Memory B cell (primary cell): ENCODE data around the gene CFAP141.

Experiments used
- ATAC-seq: fragments of 150-1000 bp; cut with Tn5 transposase; 2 replicates; pipeline ENCODE4 v1.10.0; 2021; ENCODE audit warnings: low read depth, mild to moderate bottlenecking, moderate library complexity
- DNase-seq, 2 donors: peaks; one replicate each; pipeline ENCODE4 v3.0.0; 2022; ENCODE audit warnings: low spot score in 2 of 2
- H3K27ac Mint-ChIP-seq: one replicate; pipeline ENCODE4 v1.8.0; 2022; ENCODE audit warnings: mild to moderate bottlenecking, moderate library complexity, mixed read lengths
- H3K27me3 Mint-ChIP-seq: one replicate; pipeline ENCODE4 v1.8.0; 2022; ENCODE audit warnings: mixed read lengths
- H3K36me3 Mint-ChIP-seq: one replicate; pipeline ENCODE4 v1.8.0; 2022; ENCODE audit warnings: mild to moderate bottlenecking, mixed read lengths
- H3K4me1 Mint-ChIP-seq: one replicate; pipeline ENCODE4 v1.8.0; 2022; ENCODE audit warnings: mixed read lengths
- H3K4me3 Mint-ChIP-seq: one replicate; pipeline ENCODE4 v1.8.0; 2022; ENCODE audit warnings: mild to moderate bottlenecking, moderate library complexity, mixed read lengths
- H3K9me3 Mint-ChIP-seq: one replicate; pipeline ENCODE4 v1.8.0; 2022; ENCODE audit warnings: mixed read lengths

Gene CFAP141

DNA sequence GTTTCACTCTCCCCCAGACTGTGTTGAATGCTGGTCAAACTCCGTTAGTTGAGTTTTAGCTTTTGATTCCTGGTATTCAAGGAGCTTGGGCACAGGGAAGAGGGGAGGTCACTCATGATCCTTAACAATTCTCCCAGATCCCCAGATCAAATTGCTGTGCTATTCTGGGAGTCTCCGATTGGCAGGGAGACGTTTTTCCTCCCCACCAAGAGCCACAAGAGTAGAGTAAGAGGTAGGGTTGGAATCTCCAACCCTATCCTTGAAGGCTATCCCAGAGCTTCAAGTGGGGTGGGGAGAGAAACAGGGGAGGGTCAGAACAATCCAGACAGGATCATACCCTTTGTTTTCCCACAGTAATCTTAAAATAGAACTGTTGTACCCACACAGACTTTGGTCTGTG lies 13.7 kb downstream of the CFAP141 start:
- H3K36me3 Mint-ChIP-seq = no peaks in the 10 kb centered on the region
- H3K27me3 Mint-ChIP-seq = peaks cover 24% of the 10 kb centered on the region
- H3K27ac Mint-ChIP-seq = no peak overlapping the region
- H3K4me1 Mint-ChIP-seq = no peaks in the 10 kb centered on the region
- no peak for DNase-seq
- no peaks in the 10 kb centered on the region for H3K9me3 Mint-ChIP-seq
- H3K4me3 Mint-ChIP-seq = no peak overlapping the region
- ATAC-seq = no peak

DNA sequence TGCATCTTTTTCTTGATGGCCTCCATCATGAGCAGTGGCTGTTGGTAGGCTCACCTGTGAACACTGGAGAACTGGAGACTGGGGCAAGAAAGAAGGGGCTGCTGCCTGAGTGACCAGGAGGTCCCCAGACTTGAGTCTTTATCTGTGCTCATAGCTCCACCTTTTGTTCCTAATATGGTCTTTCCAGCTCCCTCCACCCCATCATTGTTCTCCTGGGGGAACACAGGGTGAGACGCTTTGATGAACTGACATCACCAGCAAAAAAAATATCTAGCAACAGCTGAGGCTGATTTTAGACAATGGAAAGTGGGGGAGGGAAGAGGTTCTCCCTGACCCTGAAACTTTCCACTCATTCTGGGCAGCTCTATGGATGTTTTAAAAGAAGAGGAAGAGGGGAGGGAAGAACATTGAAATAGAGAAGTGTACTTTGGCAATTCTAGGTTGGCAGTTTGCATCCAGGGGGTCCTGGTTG lies 14.1 kb downstream of the CFAP141 start, which contains the start of gene TPM3:
TSS of gene TPM3 (minus strand) at position 111 of the 472 bp plus-strand sequence. CDS start at position 29, 82 bp downstream.
- Mint-ChIP-seq H3K4me3 (no peak within 1 kb of the TSS), H3K36me3 (no peaks in the 10 kb centered on the region), H3K27ac (no peak within 1 kb of the TSS), H3K4me1 (no peaks in the 10 kb centered on the region), H3K9me3 (no peaks in the 10 kb centered on the region), H3K27me3 (peaks cover 24% of the 10 kb centered on the region)
- no peak for DNase-seq
- no peak for ATAC-seq

DNA sequence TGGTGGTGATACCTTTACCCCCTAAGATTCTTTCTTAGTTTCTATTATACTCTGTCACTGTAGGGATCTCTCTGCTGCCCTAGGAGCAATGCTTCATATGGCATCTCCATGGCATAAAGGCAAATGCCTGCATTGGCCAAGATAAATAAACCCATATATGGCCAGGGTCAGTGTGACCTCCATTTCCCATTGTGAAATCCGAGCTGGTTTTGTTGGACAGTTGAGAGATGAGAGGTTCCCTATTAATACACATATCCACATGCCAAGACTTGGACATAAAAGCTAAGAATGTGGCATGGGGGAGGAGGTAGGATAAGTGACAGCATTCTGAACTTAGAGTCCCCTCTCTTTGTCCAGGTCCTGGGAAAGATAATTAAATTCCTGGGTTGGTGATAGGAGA lies 15.6 kb downstream of the CFAP141 start:
- no peak overlapping the region for H3K27ac Mint-ChIP-seq
- DNase-seq (no peak), ATAC-seq (no peak)
- H3K4me3 Mint-ChIP-seq = no peak overlapping the region
- no peaks in the 10 kb centered on the region for H3K36me3 Mint-ChIP-seq
- H3K4me1 Mint-ChIP-seq = no peaks in the 10 kb centered on the region
- H3K27me3 Mint-ChIP-seq = peaks cover 24% of the 10 kb centered on the region
- H3K9me3 Mint-ChIP-seq = no peaks in the 10 kb centered on the region

DNA sequence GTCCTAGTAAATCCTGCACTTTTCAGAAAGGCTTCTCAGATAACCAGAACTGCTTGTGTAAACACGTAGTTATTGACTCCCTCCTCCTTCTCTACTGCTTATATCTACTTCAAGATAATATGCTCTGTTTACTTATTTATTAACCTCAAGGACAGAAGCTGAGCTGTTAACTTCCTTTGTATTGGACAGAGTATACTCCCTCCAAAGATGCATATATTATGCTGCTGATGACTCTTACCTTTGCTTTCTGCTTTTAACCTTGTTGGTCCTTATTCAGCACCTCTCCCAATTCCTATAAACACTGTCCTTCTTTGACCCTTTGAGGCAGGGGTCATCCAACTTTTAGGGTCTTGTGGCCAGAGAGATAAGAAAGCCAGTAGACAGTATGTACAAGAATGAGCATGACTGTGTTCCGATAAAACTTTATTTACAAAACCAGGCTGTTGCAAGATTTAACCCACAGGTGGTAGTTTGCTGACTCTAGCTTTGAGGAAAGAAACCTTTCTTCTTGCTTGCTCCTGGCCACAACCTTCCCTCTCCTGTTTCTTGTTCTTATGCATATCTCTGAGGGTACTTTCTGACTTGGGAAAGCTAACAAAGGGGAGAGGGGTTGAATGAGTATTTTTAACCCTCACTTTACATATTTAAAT lies 19.2 kb downstream of the CFAP141 start:
- peaks cover 6% of the 10 kb centered on the region for H3K4me1 Mint-ChIP-seq

DNA sequence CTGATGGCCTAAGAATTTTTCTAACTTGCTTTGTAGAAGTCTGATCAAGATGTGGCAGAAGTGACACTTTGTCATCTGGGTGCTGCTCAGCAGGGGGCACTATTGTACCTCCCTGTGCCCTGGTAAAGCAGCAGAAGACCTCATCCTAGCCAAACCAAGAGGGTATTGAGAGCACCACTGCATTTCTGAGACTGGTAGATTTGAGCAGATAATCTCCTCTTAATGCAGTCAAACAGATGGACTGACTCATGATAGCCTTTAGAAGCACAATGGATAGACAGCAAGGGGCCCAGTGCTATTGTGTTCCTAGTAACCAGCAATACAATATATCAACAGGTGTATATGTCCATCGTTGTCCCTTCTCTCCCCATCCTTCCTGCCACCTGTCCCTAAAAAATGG lies 20.0 kb downstream of the CFAP141 start:
- Mint-ChIP-seq H3K36me3 (peaks cover 3% of the 10 kb centered on the region), H3K4me1 (peaks cover 13% of the 10 kb centered on the region), H3K4me3 (no peak overlapping the region), H3K9me3 (no peaks in the 10 kb centered on the region), H3K27me3 (peaks cover 5% of the 10 kb centered on the region), H3K27ac (no peak overlapping the region)
- DNase-seq = peak; percentile 27 to 29
- no peak for ATAC-seq

More for the DNA sequence above, 19.2 kb downstream of the CFAP141 start:
- H3K9me3 Mint-ChIP-seq = no peaks in the 10 kb centered on the region
- ATAC-seq (no peak), DNase-seq (no peak)
- no peak overlapping the region for H3K27ac Mint-ChIP-seq
- H3K27me3 Mint-ChIP-seq = peaks cover 8% of the 10 kb centered on the region
- H3K36me3 Mint-ChIP-seq = peaks cover 3% of the 10 kb centered on the region
- H3K4me3 Mint-ChIP-seq = no peak overlapping the region

DNA sequence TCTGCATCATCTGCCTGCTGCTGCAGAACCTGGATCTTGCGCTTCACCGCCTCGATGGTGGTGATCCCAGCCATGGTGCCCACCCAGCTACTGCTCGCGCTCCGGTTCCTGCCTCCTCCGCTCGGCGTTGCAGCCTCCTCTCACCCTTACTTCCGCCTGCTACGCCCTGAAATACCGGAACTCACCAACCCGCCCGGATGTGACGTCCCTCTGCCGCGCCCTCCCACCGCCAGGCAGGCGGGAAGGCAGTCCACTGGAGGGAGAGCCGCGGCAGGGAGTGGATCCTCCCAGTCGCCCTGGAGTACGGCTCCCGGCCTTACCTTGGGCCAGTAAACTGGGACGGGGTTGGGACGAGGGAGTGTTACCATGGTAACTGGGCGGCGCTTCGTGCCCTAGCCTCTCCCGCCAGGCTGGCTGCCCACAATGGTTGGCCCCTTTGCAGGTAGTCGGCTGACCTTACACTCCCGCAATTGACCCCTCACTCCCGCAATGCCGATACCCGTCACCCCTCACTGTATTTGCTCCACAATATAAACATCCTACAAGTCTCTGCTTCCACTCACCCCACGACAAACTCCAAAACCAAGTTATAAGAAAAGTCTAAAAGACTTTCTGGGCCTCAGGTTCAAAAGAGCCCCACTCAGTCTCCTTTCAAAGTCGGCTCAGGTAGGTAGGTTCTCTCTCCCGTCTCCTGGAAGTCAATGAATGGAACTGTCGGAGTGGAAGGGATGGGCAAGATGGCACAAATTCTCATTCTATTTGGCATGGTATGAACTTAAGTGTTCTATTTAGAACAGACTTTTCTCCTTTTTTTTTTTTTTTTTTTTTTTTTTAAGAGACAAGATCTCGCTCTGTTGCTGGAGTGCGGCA lies 22.9 kb downstream of the CFAP141 start:
- Mint-ChIP-seq H3K4me1 (peaks cover 32% of the 10 kb centered on the region), H3K27me3 (peaks cover 3% of the 10 kb centered on the region), H3K9me3 (no peaks in the 10 kb centered on the region), H3K27ac (peak overlapping the region; percentile 94), H3K4me3 (peak overlapping the region; percentile 100), H3K36me3 (peaks cover 3% of the 10 kb centered on the region)
- peak; percentile 87 to 93 for DNase-seq
- peak; percentile 79 for ATAC-seq

DNA sequence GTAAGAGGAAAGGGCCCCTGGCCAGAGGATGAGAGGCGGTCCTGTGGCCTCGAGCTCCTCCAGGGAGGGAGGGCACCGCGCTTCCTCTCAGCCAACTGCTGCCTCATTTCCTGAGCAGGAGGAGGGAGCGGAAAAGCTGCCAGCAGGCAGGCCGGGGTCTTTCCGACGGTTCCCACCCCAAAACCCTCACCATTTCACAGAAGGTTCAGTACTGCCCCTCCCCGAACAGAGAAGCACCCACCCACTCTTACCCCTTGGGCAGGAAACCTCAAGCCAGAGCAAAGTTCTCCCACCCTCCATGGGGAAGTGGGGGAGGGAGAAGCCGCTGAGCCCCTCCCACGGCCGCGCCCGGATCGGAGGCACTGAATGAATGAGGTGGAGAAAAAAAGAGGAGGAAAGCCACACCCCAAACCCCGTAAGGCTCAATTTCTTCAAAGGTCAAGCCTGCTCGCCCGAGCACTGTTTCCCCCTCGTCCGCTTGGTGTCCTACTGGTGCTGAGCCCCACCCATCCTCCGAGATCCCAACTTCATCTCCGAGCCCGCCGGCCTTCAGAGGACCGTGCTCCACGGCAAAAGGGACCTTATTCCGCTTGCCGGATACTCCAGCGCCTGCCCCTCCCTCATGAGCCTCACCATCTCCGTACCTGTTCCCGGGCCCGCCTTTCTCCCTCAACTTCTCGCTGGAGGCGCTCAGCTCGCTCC lies 23.6 kb downstream of the CFAP141 start:
- peak; percentile 10 for ATAC-seq
- H3K36me3 Mint-ChIP-seq = peaks cover 8% of the 10 kb centered on the region
- peak overlapping the region; percentile 94 for H3K27ac Mint-ChIP-seq
- peak overlapping the region; percentile 100 for H3K4me3 Mint-ChIP-seq
- peak in 1 of 2 donors; percentile 37 for DNase-seq
- H3K4me1 Mint-ChIP-seq = peaks cover 40% of the 10 kb centered on the region
- no peaks in the 10 kb centered on the region for H3K9me3 Mint-ChIP-seq
- H3K27me3 Mint-ChIP-seq = no peaks in the 10 kb centered on the region

DNA sequence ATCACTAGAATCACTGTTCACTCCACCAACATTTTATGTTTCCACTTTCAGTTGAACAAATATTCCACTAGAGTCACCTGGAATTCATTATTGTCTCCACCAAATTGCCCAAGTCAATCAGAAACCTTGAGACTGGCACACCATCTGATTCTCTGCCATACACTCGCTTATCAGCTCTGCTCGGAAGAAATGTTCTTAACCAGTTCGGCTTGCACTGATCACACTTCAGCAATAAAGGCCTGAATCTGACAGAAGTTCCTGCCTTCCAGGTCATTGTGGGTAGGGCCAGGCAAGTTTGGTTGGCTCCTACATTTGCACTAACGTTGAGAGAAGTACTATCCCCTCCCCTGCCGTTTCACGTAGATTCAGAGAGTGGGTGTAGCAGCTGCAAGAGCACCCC lies 24.2 kb downstream of the CFAP141 start:
- peak in 1 of 2 donors; percentile 23 for DNase-seq
- Mint-ChIP-seq H3K27ac (peak overlapping the region; percentile 94), H3K36me3 (peaks cover 14% of the 10 kb centered on the region), H3K27me3 (no peaks in the 10 kb centered on the region), H3K4me3 (peak overlapping the region; percentile 100), H3K4me1 (peaks cover 45% of the 10 kb centered on the region), H3K9me3 (no peaks in the 10 kb centered on the region)
- ATAC-seq = peak; percentile 29

DNA sequence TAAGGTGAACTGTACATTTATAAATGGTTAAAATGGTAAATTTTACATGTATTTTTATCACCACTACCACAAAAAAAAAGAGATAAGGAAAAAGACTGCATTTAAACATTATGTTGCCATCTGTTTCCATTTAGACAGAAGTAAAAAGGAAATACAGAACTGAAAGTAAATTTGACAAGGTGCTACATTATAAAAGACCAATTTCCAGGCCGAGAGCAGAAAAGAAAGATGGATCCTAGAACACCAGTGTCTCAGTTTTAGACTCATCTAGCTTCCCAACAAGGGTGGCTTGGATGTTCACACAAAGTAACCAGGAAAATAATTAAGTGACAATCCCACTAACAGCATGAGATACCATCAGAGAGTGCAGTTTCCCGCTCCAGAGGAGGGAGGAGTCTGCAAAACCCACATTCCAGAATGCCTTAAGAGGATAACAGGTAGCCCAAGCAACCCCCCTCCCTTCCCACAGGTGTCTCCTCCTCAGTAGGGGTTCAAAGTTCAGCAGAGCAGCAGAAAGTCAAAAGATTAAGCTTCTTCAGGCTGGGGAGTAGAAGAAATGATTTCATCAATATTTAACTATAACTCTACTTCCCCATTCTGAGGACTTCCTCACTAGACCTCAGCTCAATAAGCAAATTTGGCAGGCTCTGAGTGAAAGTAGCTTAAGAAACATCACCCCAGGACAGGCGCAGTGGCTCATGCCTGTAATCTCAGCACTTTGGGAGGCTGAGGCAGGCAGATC lies 26.0 kb downstream of the CFAP141 start:
- Mint-ChIP-seq H3K27me3 (no peaks in the 10 kb centered on the region), H3K36me3 (peaks cover 18% of the 10 kb centered on the region), H3K9me3 (no peaks in the 10 kb centered on the region), H3K27ac (peak overlapping the region; percentile 94), H3K4me3 (peak overlapping the region; percentile 100), H3K4me1 (peaks cover 52% of the 10 kb centered on the region)
- ATAC-seq (peak; percentile 72), DNase-seq (peak; percentile 37 to 53)

DNA sequence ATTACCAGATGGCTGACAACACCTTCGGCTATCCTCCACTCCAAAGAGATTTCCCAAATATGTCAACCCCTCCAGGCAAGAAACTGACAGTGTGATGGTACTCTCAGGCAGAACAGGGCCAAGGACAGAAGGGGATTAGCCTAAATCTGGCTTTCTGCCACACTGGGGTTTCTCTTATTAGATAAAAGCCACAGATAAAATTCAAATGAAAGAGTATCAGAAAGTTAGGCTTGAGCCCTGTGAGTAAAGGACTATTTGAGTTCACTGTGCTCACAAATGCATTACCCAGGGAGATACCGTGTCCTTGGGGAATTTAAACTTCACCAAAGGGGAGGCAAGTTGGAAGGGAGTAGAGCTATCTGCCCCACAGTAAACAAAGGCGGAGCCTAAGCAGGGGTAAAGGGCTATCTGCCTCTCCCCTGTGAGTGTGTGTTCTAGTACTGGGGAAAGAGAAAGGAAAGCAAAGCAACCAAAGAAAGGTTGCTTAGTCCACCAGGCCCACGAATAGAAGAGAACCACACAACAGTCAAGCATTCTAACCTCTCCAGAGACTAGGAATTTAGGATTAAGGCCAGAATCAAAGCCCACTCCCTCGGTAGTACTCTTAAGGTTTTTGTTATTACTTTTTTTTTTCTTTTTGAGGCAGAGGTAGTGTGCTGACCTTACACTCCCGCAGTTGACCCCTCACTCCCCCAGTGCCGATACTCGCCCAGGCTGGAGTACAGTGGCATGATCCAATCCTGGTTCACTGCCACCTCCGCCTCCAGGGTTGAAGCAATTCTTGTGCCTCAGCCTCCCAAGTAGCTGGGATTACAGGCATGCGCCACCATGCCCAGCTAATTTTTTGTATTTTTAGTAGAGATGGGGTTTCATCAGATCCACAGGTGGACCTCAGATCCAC lies 27.0 kb downstream of the CFAP141 start:
- peak overlapping the region; percentile 100 for H3K4me3 Mint-ChIP-seq
- ATAC-seq (no peak), DNase-seq (no peak)
- peaks cover 23% of the 10 kb centered on the region for H3K36me3 Mint-ChIP-seq
- H3K9me3 Mint-ChIP-seq = no peaks in the 10 kb centered on the region
- no peaks in the 10 kb centered on the region for H3K27me3 Mint-ChIP-seq
- peak overlapping the region; percentile 94 for H3K27ac Mint-ChIP-seq
- peaks cover 52% of the 10 kb centered on the region for H3K4me1 Mint-ChIP-seq

DNA sequence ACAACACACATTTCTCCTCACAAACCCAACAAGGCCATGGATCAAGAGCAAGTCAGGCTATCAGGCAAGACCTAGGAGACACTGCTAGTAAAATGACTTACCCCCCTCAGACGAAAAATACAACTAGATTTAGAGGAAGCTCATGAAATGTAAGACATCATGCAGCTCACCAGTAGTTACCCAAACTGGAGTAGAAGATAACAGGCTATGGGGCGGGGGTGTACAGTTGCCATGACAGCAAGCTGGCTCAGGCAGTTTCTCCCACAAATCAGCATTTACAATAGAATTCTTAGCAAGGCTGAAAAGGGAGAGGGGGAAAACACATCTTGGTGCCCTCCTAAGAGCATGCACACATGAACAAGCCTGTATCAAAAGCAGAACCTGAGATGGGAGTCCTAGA lies 28.1 kb downstream of the CFAP141 start:
- peaks cover 22% of the 10 kb centered on the region for H3K36me3 Mint-ChIP-seq
- H3K27ac Mint-ChIP-seq = peak overlapping the region; percentile 94
- no peak for ATAC-seq
- peaks cover 48% of the 10 kb centered on the region for H3K4me1 Mint-ChIP-seq
- H3K27me3 Mint-ChIP-seq = no peaks in the 10 kb centered on the region
- no peak for DNase-seq
- no peaks in the 10 kb centered on the region for H3K9me3 Mint-ChIP-seq
- peak overlapping the region; percentile 63 for H3K4me3 Mint-ChIP-seq

DNA sequence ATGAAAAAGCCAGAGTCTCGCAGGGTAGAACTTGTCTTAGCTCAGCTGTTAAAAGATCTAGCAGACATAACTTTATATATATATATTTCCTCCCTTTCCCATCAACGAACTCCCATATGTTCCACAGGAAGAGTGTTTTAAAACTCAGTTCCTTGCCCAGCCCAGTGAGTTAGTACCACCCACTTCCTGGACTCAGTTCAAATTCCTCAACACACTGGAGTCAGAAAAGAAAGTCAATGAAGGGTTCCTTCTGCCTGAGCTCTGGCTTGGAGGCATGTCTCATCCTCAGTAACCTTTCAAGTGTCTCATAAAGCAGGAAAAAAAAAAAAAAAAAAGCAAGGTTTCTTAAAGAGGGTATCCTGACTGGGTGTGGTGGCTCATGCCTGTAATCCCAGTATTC lies 29.8 kb downstream of the CFAP141 start:
- Mint-ChIP-seq H3K4me1 (peaks cover 47% of the 10 kb centered on the region), H3K9me3 (no peaks in the 10 kb centered on the region), H3K4me3 (peak overlapping the region; percentile 29), H3K27me3 (no peaks in the 10 kb centered on the region), H3K36me3 (peaks cover 31% of the 10 kb centered on the region), H3K27ac (peak overlapping the region; percentile 53)
- DNase-seq (no peak), ATAC-seq (no peak)
